ENCODE results near the gene C16orf92.

C16orf92 gene

GRCh38 chr16:30006659-30007377, 16.2 kb upstream of the C16orf92 start:
- peak overlapping the region; percentile 44 for H3K9ac ChIP-seq (ENCODE audit: low read depth, low read length, poor library complexity)
- peak overlapping the region in 1 of 2 donors; percentile 50 for H3K4me3 ChIP-seq (ENCODE audit: low read length in 2 of 2)
- no peak overlapping the region for H4K91ac ChIP-seq (ENCODE audit: low read depth, low read length, poor library complexity)
- no peaks in the 10 kb centered on the region for H3K9me3 ChIP-seq (replicated peaks in 1 of 2; ENCODE audit: control insufficient read depth in 2 of 2, insufficient read depth in 1 of 2, low read depth in 1 of 2, low read length in 2 of 2)
- peaks cover 0 to 13% (median 10%) of the 10 kb centered on the region in 3 experiments for H3K27me3 ChIP-seq (ENCODE audit: control insufficient read depth in 3 of 3, insufficient read depth in 3 of 3, low read depth in 1 of 3, low read length in 3 of 3)
- H2BK120ac ChIP-seq (ENCODE audit: low read depth, low read length), result no peak overlapping the region
- H3K4ac ChIP-seq (ENCODE audit: low read length), result no peak overlapping the region
- no peak overlapping the region for H2AK5ac ChIP-seq (ENCODE audit: low read depth, low read length)
- H3K4me2 ChIP-seq (ENCODE audit: insufficient read depth, low read length, poor library complexity, severe bottlenecking), result no peak overlapping the region
- H3K23ac ChIP-seq (ENCODE audit: low read depth, low read length, poor library complexity), result peak overlapping the region; percentile 55
- H3K27ac ChIP-seq (replicated peaks; ENCODE audit: low read length), result no peak overlapping the region
- H2BK15ac ChIP-seq (ENCODE audit: low read length), result peak overlapping the region; percentile 3
- no peak overlapping the region for H2AFZ ChIP-seq (ENCODE audit: low read length)
- H3K18ac ChIP-seq (ENCODE audit: low read length), result no peak overlapping the region
- peaks cover 9 to 14% of the 10 kb centered on the region in 2 donors for H3K4me1 ChIP-seq (ENCODE audit: control insufficient read depth in 2 of 2, insufficient read depth in 1 of 2, low read depth in 1 of 2, low read length in 2 of 2)
- H4K8ac ChIP-seq (ENCODE audit: low read depth, low read length), result no peak overlapping the region
- H2BK12ac ChIP-seq (ENCODE audit: low read length), result no peak overlapping the region
- H3K79me1 ChIP-seq (ENCODE audit: low read depth, low read length), result peaks cover 6% of the 10 kb centered on the region
- no peak for DNase-seq (ENCODE audit: low spot score)
- H3K14ac ChIP-seq (ENCODE audit: low read length), result peak overlapping the region; percentile 21
- no CpG with 5 or more reads among the region's 34 CpGs for WGBS, 2 donors (ENCODE audit: extremely low coverage in 2 of 2, insufficient read length in 2 of 2, insufficient replicate concordance in 1 of 2)
- peak overlapping the region; percentile 66 for H2BK5ac ChIP-seq (ENCODE audit: low read length)
- H3K36me3 ChIP-seq (replicated peaks in 1 of 2; ENCODE audit: control insufficient read depth in 2 of 2, insufficient read depth in 2 of 2, low read length in 2 of 2), result peaks cover 14 to 25% of the 10 kb centered on the region in 2 donors

- H2AK5ac ChIP-seq (ENCODE audit: low read depth, low read length), result no peak overlapping the region
- H2BK120ac ChIP-seq (ENCODE audit: low read depth, low read length), result no peak overlapping the region
- H3K4me1 ChIP-seq (ENCODE audit: control insufficient read depth in 2 of 2, insufficient read depth in 1 of 2, low read depth in 1 of 2, low read length in 2 of 2), result peaks cover 12 to 14% of the 10 kb centered on the region in 2 donors
- peaks cover 12 to 19% of the 10 kb centered on the region in 2 donors for H3K36me3 ChIP-seq (replicated peaks in 1 of 2; ENCODE audit: control insufficient read depth in 2 of 2, insufficient read depth in 2 of 2, low read length in 2 of 2)
- H3K9ac ChIP-seq (ENCODE audit: low read depth, low read length, poor library complexity), result no peak overlapping the region
- H2AFZ ChIP-seq (ENCODE audit: low read length), result no peak overlapping the region
- H2BK15ac ChIP-seq (ENCODE audit: low read length), result peak overlapping the region; percentile 3
- no CpG with 5 or more reads among the region's 11 CpGs for WGBS, 2 donors (ENCODE audit: extremely low coverage in 2 of 2, insufficient read length in 2 of 2, insufficient replicate concordance in 1 of 2)
- no peaks in the 10 kb centered on the region for H3K9me3 ChIP-seq (replicated peaks in 1 of 2; ENCODE audit: control insufficient read depth in 2 of 2, insufficient read depth in 1 of 2, low read depth in 1 of 2, low read length in 2 of 2)
- no peak overlapping the region for H3K14ac ChIP-seq (ENCODE audit: low read length)
- no peak overlapping the region for H3K4ac ChIP-seq (ENCODE audit: low read length)
- no peak overlapping the region for H3K4me2 ChIP-seq (ENCODE audit: insufficient read depth, low read length, poor library complexity, severe bottlenecking)
- H3K23ac ChIP-seq (ENCODE audit: low read depth, low read length, poor library complexity), result peak overlapping the region; percentile 80
- no peak overlapping the region for H2BK12ac ChIP-seq (ENCODE audit: low read length)
- no peak overlapping the region for H2BK5ac ChIP-seq (ENCODE audit: low read length)
- no peak for DNase-seq (ENCODE audit: low spot score)
- H3K18ac ChIP-seq (ENCODE audit: low read length), result peak overlapping the region; percentile 15
- no peak overlapping the region for H3K27ac ChIP-seq (replicated peaks; ENCODE audit: low read length)
- peaks cover 6% of the 10 kb centered on the region for H3K79me1 ChIP-seq (ENCODE audit: low read depth, low read length)
- peak overlapping the region; percentile 79 for H4K91ac ChIP-seq (ENCODE audit: low read depth, low read length, poor library complexity)
- H3K27me3 ChIP-seq (ENCODE audit: control insufficient read depth in 3 of 3, insufficient read depth in 3 of 3, low read depth in 1 of 3, low read length in 3 of 3), result peaks cover 0 to 17% (median 15%) of the 10 kb centered on the region in 3 experiments
- peak overlapping the region in 1 of 2 donors; percentile 50 for H3K4me3 ChIP-seq (ENCODE audit: low read length in 2 of 2)
- H4K8ac ChIP-seq (ENCODE audit: low read depth, low read length), result no peak overlapping the region
Measured at GRCh38 chr16:30007378-30007895, 15.6 kb upstream of the C16orf92 start.

- no peak overlapping the region for H3K4me3 ChIP-seq (ENCODE audit: low read length in 2 of 2)
- peaks cover 12 to 14% of the 10 kb centered on the region in 2 donors for H3K4me1 ChIP-seq (ENCODE audit: control insufficient read depth in 2 of 2, insufficient read depth in 1 of 2, low read depth in 1 of 2, low read length in 2 of 2)
- H3K14ac ChIP-seq (ENCODE audit: low read length), result peak overlapping the region; percentile 75
- no peak overlapping the region for H4K8ac ChIP-seq (ENCODE audit: low read depth, low read length)
- no peak overlapping the region for H3K4ac ChIP-seq (ENCODE audit: low read length)
- peak overlapping the region; percentile 50 for H3K9ac ChIP-seq (ENCODE audit: low read depth, low read length, poor library complexity)
- peak overlapping the region; percentile 94 for H2BK12ac ChIP-seq (ENCODE audit: low read length)
- H3K27ac ChIP-seq (replicated peaks; ENCODE audit: low read length), result no peak overlapping the region
- peaks cover 7 to 9% of the 10 kb centered on the region in 2 donors for H3K36me3 ChIP-seq (replicated peaks in 1 of 2; ENCODE audit: control insufficient read depth in 2 of 2, insufficient read depth in 2 of 2, low read length in 2 of 2)
- peak overlapping the region; percentile 43 for H3K23ac ChIP-seq (ENCODE audit: low read depth, low read length, poor library complexity)
- no peak overlapping the region for H2BK120ac ChIP-seq (ENCODE audit: low read depth, low read length)
- no peak overlapping the region for H2AFZ ChIP-seq (ENCODE audit: low read length)
- peak overlapping the region; percentile 100 for H2AK5ac ChIP-seq (ENCODE audit: low read depth, low read length)
- H3K4me2 ChIP-seq (ENCODE audit: insufficient read depth, low read length, poor library complexity, severe bottlenecking), result no peak overlapping the region
- WGBS, 2 donors (ENCODE audit: extremely low coverage in 2 of 2, insufficient read length in 2 of 2, insufficient replicate concordance in 1 of 2), result no CpG with 5 or more reads among the region's 26 CpGs
- peak overlapping the region; percentile 64 for H3K18ac ChIP-seq (ENCODE audit: low read length)
- peaks cover 2% of the 10 kb centered on the region for H3K79me1 ChIP-seq (ENCODE audit: low read depth, low read length)
- H2BK15ac ChIP-seq (ENCODE audit: low read length), result peak overlapping the region; percentile 99
- no peak overlapping the region for H4K91ac ChIP-seq (ENCODE audit: low read depth, low read length, poor library complexity)
- no peaks in the 10 kb centered on the region for H3K9me3 ChIP-seq (replicated peaks in 1 of 2; ENCODE audit: control insufficient read depth in 2 of 2, insufficient read depth in 1 of 2, low read depth in 1 of 2, low read length in 2 of 2)
- H2BK5ac ChIP-seq (ENCODE audit: low read length), result no peak overlapping the region
- peaks cover 0 to 17% (median 15%) of the 10 kb centered on the region in 3 experiments for H3K27me3 ChIP-seq (ENCODE audit: control insufficient read depth in 3 of 3, insufficient read depth in 3 of 3, low read depth in 1 of 3, low read length in 3 of 3)
- no peak for DNase-seq (ENCODE audit: low spot score)
Measured at GRCh38 chr16:30009085-30009862, 13.7 kb upstream of the C16orf92 start.

All from neuronal stem cell (in vitro differentiated cells).